Central memory CD8-positive, alpha-beta T cell (primary cell): ENCODE measurements around the gene ZNF579.

Source experiments
- ATAC-seq: fragments of 150-1000 bp; cut with Tn5 transposase; replicated peaks from 2 replicates; pipeline ENCODE4 v1.10.0; 2022; ENCODE audit warnings: mild to moderate bottlenecking, moderate FRiP score, moderate number of reproducible peaks; ENCODE audit not compliant: poor library complexity, severe bottlenecking; ENCODE audit errors: extremely low read depth
- DNase-seq, 2 donors: peaks; one replicate each; pipeline ENCODE4 v3.0.0; 2021; ENCODE audit warnings: low spot score in 2 of 2
- H3K27ac Mint-ChIP-seq: one replicate; pipeline ENCODE4 v1.8.0; 2022; ENCODE audit warnings: low read depth, mild to moderate bottlenecking, moderate library complexity, mixed read lengths
- H3K27me3 Mint-ChIP-seq: one replicate; pipeline ENCODE4 v1.8.0; 2022; ENCODE audit warnings: mixed read lengths
- H3K36me3 Mint-ChIP-seq: one replicate; pipeline ENCODE4 v1.8.0; 2022; ENCODE audit warnings: mild to moderate bottlenecking, moderate library complexity, mixed read lengths; ENCODE audit not compliant: insufficient read depth
- H3K4me1 Mint-ChIP-seq: one replicate; pipeline ENCODE4 v1.8.0; 2022; ENCODE audit warnings: mixed read lengths
- H3K4me3 Mint-ChIP-seq: one replicate; pipeline ENCODE4 v1.8.0; 2022; ENCODE audit warnings: mild to moderate bottlenecking, moderate library complexity, mixed read lengths
- H3K9me3 Mint-ChIP-seq: one replicate; pipeline ENCODE4 v1.8.0; 2022; ENCODE audit warnings: mixed read lengths

Gene ZNF579

DNA sequence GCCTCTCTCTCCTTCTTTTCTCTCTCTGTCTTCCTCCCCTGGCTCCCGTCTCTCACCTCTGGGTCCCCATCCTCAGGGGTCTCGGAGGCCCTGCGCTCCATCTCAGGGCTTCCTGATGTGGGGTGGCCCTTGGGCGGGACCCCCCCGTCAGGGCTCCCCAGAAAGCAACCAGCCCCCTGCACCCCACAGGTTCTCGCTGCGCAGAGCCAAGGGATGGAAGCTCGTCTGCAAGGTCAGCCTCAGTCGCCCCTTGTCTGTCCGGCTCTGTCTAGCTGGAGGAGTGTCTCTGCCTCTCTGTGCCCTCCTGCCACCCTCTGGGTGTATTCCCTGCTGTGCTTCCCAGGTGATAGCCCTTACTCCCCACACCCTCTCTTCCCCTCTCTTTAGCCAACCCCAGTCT lies 35.2 kb downstream of the ZNF579 start, which contains the start of gene SBK3:
Gene SBK3, minus strand, starts transcription at position 101 of the 400 bp plus-strand sequence. Its CDS starts 0 bp downstream, at position 101.
- ATAC-seq (no peak), DNase-seq (no peak)
- Mint-ChIP-seq H3K9me3 (peaks cover 6% of the 10 kb centered on the region), H3K36me3 (peaks cover 1% of the 10 kb centered on the region), H3K27me3 (peaks cover 56% of the 10 kb centered on the region), H3K4me1 (no peaks in the 10 kb centered on the region), H3K27ac (no peak within 1 kb of the TSS), H3K4me3 (no peak within 1 kb of the TSS)

DNA sequence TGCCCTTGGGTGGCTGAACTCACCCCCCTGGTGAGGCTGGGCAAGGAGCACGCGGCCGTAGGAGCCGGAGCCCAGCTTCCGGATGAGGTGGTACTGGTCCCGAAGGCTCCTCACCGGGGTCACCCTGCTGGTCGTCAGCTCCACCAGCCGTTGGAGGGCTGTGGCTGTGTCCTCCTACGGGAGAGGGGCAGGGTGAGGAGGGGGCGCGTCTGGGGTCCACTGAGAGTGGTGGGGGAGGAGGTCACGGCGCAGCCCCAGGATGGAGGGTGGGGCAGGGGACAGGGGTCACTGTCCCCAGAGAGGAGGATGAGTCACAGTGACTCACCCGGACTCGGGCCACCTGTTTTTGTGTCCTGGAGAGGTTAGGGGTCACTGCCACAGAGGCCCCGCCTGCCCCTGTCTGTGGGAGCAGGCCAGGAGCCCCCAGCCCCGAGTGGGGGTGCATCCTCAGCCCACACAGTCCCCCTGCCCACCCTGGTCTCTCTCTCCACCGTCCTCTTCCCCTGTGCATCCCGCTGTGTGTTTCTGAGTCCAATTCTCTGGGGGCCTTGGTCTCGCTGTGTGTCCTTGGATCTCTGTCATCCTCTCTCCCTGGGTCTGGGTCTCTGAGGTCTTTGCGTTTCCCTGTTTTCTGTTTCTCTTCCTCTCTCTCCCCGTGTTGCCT lies 35.7 kb downstream of the ZNF579 start:
- no peak overlapping the region for H3K27ac Mint-ChIP-seq
- H3K27me3 Mint-ChIP-seq: peaks cover 50% of the 10 kb centered on the region
- H3K36me3 Mint-ChIP-seq: peaks cover 1% of the 10 kb centered on the region
- H3K4me3 Mint-ChIP-seq: no peak overlapping the region
- ATAC-seq: no peak
- peaks cover 6% of the 10 kb centered on the region for H3K9me3 Mint-ChIP-seq
- H3K4me1 Mint-ChIP-seq: no peaks in the 10 kb centered on the region
- no peak for DNase-seq

DNA sequence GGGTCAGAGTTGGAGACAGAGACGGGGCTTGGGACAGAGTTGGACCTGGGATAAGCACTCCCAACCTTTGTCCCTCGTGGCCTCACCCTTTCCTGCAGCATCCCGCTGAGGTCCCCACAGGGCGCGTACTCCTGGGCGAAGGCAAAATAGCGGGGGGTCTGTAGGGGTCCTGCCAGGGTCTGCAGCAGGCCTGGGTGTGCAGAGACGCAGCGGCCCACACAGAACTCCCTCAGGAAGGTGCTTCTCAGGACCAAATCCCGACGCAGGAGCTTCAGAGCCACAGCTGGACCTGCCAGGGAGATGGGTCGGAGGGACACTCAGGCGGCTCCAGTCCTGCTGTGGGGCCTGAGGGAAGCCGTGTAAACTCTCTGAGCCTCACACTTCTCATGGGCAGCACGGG lies 36.6 kb downstream of the ZNF579 start:
- ATAC-seq: no peak
- Mint-ChIP-seq H3K27me3 (peaks cover 46% of the 10 kb centered on the region), H3K27ac (no peak overlapping the region)

DNA sequence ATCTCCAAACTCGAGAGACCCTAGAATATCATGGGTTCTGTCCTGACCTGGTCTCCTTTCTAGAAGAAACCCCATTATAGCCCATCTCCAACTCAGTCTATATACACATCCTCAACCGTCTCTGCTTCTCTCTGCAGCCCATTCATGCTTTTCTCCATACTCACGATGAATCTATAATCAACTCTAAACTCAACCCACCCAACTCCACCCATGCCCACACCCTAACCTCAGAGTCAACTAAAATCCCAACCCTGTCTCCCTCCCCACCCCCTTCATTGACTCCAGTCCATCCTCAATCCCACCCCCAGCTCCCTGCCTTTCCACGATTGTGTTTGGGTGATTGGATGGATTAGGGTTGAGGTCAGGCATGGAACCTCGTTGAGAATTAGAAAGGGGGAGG lies 37.1 kb downstream of the ZNF579 start:
- no peak for ATAC-seq
- no peak overlapping the region for H3K27ac Mint-ChIP-seq
- peaks cover 1% of the 10 kb centered on the region for H3K36me3 Mint-ChIP-seq
- no peak for DNase-seq
- H3K27me3 Mint-ChIP-seq: peaks cover 46% of the 10 kb centered on the region
- H3K4me1 Mint-ChIP-seq: no peaks in the 10 kb centered on the region
- H3K4me3 Mint-ChIP-seq: no peak overlapping the region
- peaks cover 6% of the 10 kb centered on the region for H3K9me3 Mint-ChIP-seq

More for the DNA sequence above, 36.6 kb downstream of the ZNF579 start:
- peaks cover 1% of the 10 kb centered on the region for H3K36me3 Mint-ChIP-seq
- H3K4me3 Mint-ChIP-seq: no peak overlapping the region
- peaks cover 6% of the 10 kb centered on the region for H3K9me3 Mint-ChIP-seq
- no peaks in the 10 kb centered on the region for H3K4me1 Mint-ChIP-seq
- no peak for DNase-seq

DNA sequence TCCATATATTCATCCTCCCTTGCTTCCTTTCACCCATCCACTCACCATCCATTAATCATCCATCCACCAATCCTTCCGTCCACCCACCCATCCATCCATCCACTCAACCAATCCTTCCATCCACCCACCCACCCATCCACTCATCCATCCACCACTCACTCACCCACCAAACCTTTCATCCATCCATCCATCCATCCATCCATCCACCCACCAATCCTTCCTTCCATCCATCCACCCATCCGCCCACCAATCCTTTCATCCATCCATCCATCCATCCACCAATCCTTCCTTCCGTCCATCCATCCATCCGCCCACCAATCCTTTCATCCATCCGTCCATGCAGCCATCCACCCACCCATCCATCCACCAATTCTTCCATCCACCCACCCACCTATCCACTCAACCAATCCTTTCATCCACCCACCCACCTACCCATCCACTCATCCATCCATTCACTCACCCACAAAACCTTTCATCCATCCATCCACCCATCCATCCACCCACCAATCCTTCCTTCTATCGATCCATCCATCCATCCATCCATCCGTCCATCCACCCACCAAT lies 38.3 kb downstream of the ZNF579 start:
- peaks cover 34% of the 10 kb centered on the region for H3K27me3 Mint-ChIP-seq
- peaks cover 1% of the 10 kb centered on the region for H3K36me3 Mint-ChIP-seq
- DNase-seq (no peak), ATAC-seq (no peak)
- H3K9me3 Mint-ChIP-seq: peaks cover 6% of the 10 kb centered on the region
- no peak overlapping the region for H3K27ac Mint-ChIP-seq
- H3K4me1 Mint-ChIP-seq: no peaks in the 10 kb centered on the region
- no peak overlapping the region for H3K4me3 Mint-ChIP-seq

DNA sequence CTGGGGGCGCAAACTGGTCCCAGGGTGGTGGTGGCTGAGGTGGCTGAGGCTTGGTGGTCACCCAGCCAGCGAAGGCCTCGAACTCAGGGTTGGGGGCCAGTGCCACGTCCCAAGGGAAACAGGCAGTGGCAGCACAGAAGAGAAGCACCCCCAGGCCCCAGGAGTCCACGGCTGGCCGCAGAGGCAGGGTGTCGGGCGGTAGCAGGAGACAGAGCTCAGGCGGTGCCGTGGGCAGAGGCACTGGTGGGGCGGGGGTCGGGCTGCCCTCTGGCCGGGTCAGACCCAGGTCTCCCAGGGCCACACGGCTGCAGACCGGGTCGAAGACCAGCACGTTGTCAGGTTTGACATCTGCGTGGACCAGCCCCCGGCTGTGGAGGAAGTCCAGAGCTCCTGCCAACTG lies 39.6 kb downstream of the ZNF579 start:
- no peak for ATAC-seq

DNA sequence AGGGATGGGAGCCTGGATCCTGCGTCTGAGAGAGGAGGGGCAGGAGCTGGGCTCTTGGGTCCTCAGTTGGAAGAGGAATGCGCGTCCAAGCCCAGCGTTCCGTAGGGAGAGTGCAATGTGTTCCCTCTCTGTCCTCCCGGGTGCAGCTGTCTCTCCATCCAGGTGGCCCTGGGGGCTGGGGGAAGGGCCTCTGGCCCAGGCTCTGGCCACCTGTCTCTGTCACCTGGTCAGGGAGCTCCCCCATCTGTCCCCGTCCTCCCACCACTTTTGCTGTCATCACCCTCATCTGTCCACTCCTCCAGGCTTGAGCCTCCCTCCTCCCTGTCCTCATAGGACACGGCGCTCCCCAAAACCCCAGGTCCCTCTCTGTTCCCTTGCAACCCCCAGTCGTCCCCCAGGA lies 40.0 kb downstream of the ZNF579 start:
- H3K36me3 Mint-ChIP-seq: peaks cover 3% of the 10 kb centered on the region
- no peak for ATAC-seq
- no peaks in the 10 kb centered on the region for H3K4me1 Mint-ChIP-seq
- no peak overlapping the region for H3K27ac Mint-ChIP-seq
- H3K9me3 Mint-ChIP-seq: peaks cover 6% of the 10 kb centered on the region
- no peak overlapping the region for H3K4me3 Mint-ChIP-seq
- no peak for DNase-seq
- H3K27me3 Mint-ChIP-seq: peaks cover 21% of the 10 kb centered on the region

More for the DNA sequence above, 39.6 kb downstream of the ZNF579 start:
- Mint-ChIP-seq H3K9me3 (peaks cover 6% of the 10 kb centered on the region), H3K4me1 (no peaks in the 10 kb centered on the region), H3K27ac (no peak overlapping the region), H3K4me3 (no peak overlapping the region), H3K36me3 (peaks cover 3% of the 10 kb centered on the region), H3K27me3 (peaks cover 26% of the 10 kb centered on the region)
- no peak for DNase-seq

DNA sequence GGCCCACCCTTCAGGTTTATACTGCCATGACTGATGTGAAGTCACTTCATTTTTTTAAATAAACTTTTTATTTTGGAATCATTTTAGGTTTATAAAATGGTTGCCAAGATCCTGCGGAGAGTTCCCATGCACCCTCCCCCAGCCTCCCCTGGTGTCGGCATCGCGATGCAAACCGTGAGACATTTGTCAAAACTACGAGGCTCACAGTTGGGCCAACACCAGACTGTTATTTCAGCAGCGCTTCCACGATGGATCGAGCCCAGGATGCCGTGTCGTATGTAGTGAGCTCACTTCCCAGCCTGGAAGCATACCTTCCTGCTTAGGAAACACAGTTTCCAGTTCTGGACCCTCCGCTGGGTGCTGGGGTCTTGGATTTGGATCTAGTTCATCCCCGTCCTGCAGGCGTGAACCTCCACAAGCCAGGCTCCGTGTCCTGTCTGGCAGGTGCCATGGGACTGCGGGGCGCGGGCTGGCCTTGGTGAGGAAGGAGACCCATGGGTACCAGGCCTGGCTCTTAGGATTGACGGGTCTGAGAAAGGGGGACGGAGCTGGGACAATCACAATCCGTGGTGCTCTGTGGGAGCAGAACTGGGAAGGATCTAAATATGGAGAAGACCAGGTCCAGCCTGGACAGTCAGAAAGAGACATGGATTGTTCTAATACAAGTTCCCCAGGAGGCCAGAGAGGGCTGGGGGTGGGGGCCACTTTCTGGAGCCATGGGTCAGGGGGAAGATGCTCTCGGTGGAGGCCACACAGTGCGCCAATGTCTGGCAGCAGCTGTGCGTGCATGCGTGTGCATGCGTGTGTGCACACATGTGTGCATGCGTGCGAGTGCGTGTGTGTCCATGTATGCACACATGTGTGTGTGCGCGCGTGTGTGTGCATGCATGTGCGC lies 41.3 kb downstream of the ZNF579 start:
- Mint-ChIP-seq H3K4me1 (no peaks in the 10 kb centered on the region), H3K4me3 (no peak overlapping the region), H3K27ac (peak overlapping the region; percentile 56), H3K9me3 (peaks cover 6% of the 10 kb centered on the region), H3K36me3 (peaks cover 1% of the 10 kb centered on the region), H3K27me3 (peaks cover 12% of the 10 kb centered on the region)
- ATAC-seq (no peak), DNase-seq (no peak)

DNA sequence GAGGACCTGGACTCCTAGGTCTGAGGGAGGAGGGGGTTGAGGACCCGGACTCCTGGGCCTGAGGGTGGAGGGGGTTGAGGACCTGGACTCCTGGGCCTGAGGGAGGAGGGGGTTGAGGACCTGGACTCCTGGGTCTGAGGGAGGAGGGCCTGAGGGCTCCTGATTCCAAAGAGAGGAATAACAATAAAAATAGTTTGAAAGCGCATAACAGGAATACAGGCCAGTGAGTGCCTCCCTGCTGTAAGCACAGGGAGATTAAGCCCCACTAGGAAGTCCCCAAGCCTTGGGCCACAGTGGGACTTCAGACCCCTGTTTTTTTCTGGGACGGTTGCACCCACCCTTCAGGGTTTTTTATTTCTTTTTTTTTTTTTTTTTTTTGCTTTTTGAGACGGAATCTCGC lies 42.5 kb downstream of the ZNF579 start:
- Mint-ChIP-seq H3K27ac (no peak overlapping the region), H3K9me3 (peaks cover under 1% of the 10 kb centered on the region), H3K4me1 (no peaks in the 10 kb centered on the region), H3K27me3 (peaks cover 11% of the 10 kb centered on the region), H3K4me3 (no peak overlapping the region), H3K36me3 (peaks cover 1% of the 10 kb centered on the region)
- ATAC-seq: no peak
- DNase-seq: no peak

DNA sequence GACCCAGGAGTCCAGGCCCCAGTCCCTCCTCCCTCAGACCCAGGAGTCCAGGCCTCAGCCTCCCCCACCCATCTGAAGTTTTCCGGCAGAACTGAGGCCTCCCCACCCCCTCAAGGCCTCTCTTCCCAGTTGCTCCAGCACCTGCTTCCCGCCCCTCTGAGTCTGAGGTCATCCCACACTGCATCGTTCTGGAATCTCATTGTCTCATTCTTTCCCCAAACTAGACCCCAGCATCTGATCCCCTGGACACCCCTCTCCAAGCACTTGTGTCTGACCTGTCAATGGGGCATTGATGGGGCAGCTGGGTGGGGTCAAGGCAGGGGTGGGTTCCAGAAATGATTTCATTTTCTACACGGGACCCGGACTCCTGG lies 42.9 kb downstream of the ZNF579 start:
- ATAC-seq: no peak

DNA sequence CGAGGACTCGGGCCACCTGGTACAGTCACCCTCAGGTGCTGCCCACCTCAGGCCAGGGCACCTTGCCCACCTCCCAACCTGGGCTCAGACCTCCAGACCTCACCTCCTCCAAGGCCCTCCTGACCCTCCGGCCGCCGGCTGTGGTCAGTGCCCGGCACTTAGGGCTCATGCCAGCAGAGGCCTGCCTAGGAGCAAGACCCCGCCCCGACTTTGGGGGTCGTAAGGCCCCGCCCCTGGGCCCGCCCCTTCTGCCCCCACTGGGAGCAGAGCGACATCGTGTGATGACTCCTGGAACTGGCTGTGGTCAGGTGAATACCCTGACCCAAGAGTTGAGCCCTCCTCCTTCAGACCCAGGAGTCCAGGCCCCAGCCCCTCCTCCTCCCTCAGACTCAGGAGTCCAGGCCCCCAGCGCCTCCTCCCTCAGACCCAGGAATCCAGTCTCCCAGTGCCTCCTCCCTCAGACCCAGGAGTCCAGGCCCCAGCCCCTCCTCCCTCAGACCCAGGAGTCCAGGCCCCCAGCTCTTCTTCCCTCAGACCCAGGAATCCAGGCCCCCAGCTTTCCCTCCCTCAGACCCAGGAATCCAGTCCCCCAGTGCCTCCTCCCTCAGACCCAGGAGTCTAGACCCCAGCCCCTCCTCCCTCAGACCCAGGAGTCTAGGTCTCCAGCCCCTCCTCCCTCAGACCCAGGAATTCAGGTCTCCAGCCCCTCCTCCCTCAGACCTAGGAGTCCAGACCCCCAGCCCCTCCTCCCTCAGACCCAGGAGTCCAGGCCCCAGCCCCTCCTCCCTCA lies 43.5 kb downstream of the ZNF579 start, which contains the start of gene SBK2:
Gene SBK2, minus strand, starts transcription at position 183 of the 790 bp plus-strand sequence. CDS start 839 bp downstream, outside the sequence.
- Mint-ChIP-seq H3K9me3 (no peaks in the 10 kb centered on the region), H3K36me3 (peaks cover 1% of the 10 kb centered on the region), H3K27me3 (peaks cover 12% of the 10 kb centered on the region), H3K27ac (no peak within 1 kb of the TSS), H3K4me1 (no peaks in the 10 kb centered on the region), H3K4me3 (no peak within 1 kb of the TSS)
- ATAC-seq: no peak
- DNase-seq: no peak

More for the DNA sequence above, 42.9 kb downstream of the ZNF579 start:
- no peak for DNase-seq
- Mint-ChIP-seq H3K4me1 (no peaks in the 10 kb centered on the region), H3K9me3 (no peaks in the 10 kb centered on the region), H3K27ac (no peak overlapping the region), H3K36me3 (peaks cover 1% of the 10 kb centered on the region), H3K27me3 (peaks cover 12% of the 10 kb centered on the region), H3K4me3 (no peak overlapping the region)

DNA sequence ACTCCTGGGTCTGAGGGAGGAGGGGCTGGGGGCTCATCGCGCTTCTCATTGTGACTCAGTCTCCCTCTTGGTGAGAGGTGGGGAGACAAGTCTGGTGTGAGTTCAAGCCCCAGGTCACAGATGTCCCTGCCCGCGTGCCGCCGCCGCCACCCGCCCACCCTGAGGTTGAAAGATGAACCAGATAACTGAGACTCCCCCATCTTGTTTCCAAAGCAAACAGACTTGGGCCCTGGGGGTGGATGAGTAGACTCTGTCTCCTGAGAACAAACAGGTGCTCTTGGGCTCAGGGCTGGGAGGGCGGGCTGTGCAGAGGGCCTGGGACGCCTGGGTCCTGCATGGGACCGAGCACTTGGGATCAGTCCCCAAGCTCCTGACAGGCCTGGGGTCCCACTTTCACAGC lies 44.3 kb downstream of the ZNF579 start:
- Mint-ChIP-seq H3K27me3 (peaks cover 12% of the 10 kb centered on the region), H3K4me1 (no peaks in the 10 kb centered on the region), H3K36me3 (peaks cover 1% of the 10 kb centered on the region), H3K27ac (no peak overlapping the region), H3K9me3 (no peaks in the 10 kb centered on the region), H3K4me3 (no peak overlapping the region)
- DNase-seq (no peak), ATAC-seq (no peak)
